Activated CD8-positive, alpha-beta T cell treated with anti-CD3 and anti-CD28 coated beads for 36 hours (primary cell): ENCODE results near the gene ATP2A1. TPM values are rescaled to one million over a fixed set of nuclear protein-coding genes. Genes with fewer than 3 reads are reported as not detected.

Source experiments
- ATAC-seq: fragments of 200-7000 bp; cut with Tn5 transposase; one replicate; pipeline ENCODE4 v1.10.0; 2021; ENCODE audit warnings: mild to moderate bottlenecking, moderate library complexity
- CTCF ChIA-PET: fragments of 350-600 bp; sonication (Branson Sonifier 250); formaldehyde crosslinking; loops from one replicate; lab custom pipeline; 2021; ENCODE audit warnings: antibody characterized with exemption; lab: Charles Lee
- POLR2A ChIA-PET: fragments of 350-600 bp; sonication (Branson Sonifier 250); formaldehyde crosslinking; loops from one replicate; lab custom pipeline; 2021; ENCODE audit warnings: antibody characterized with exemption; lab: Charles Lee
- DNase-seq: peaks from one replicate; pipeline ENCODE4 v3.0.0-alpha.2; 2020
- H3K27ac Mint-ChIP-seq: one replicate; pipeline ENCODE4 v1.8.0; 2021; ENCODE audit warnings: mild to moderate bottlenecking, mixed read lengths
- H3K27me3 Mint-ChIP-seq: one replicate; pipeline ENCODE4 v1.8.0; 2021; ENCODE audit warnings: mixed read lengths
- H3K36me3 Mint-ChIP-seq: one replicate; pipeline ENCODE4 v1.8.0; 2021; ENCODE audit warnings: low read depth, mixed read lengths
- H3K4me1 Mint-ChIP-seq: one replicate; pipeline ENCODE4 v1.8.0; 2021; ENCODE audit warnings: low read depth, mixed read lengths
- H3K4me3 Mint-ChIP-seq: one replicate; pipeline ENCODE4 v1.8.0; 2021; ENCODE audit warnings: mild to moderate bottlenecking, moderate library complexity, mixed read lengths
- H3K9me3 Mint-ChIP-seq: one replicate; pipeline ENCODE4 v1.8.0; 2021; ENCODE audit warnings: mixed read lengths
- intact Hi-C: fragments of 100-400 bp; cut with micrococcal nuclease; formaldehyde crosslinking; loops from one replicate; pipeline ENCODE4 v1.10.0; 2022
- total RNA-seq, 2 experiments: library from RNA; stranded (reverse); gene quantifications; one replicate each; pipeline ENCODE4 v1.2.3, GENCODE V29; 2021
- TF ChIP-seq, protein P1 (sequence below): fragments of 200-600 bp; IDR thresholded peaks from one replicate; pipeline ENCODE4 v1.8.0; 2022; ENCODE audit warnings: antibody characterized with exemption, mild to moderate bottlenecking

Gene ATP2A1
- total RNA-seq, 2 experiments from 2014 or later, result 2.1 to 2.5 TPM

DNA sequence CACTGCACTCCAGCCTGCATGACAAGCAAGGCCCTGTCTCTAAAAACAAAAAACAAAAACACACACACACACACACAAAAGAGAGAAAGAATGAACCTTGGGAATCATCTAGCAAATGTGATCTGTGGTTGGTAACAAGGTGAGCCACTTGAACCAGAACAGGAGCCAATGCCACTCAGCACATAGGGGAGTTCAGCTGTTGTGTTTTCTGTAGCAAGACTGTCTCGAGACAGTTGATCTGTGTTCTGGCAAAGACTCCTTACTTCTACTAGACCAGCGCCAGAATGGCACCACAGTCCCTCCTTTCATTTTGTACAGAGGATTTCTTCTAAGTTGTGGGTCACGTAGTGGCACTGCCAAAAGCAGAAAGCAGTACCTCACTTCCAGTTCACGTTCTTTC lies 20.7 kb downstream of the ATP2A1 start:
- ATAC-seq, result no peak
- no peak overlapping the region for H3K27ac Mint-ChIP-seq
- no peaks in the 10 kb centered on the region for H3K9me3 Mint-ChIP-seq
- TF ChIP-seq, protein P1, sequence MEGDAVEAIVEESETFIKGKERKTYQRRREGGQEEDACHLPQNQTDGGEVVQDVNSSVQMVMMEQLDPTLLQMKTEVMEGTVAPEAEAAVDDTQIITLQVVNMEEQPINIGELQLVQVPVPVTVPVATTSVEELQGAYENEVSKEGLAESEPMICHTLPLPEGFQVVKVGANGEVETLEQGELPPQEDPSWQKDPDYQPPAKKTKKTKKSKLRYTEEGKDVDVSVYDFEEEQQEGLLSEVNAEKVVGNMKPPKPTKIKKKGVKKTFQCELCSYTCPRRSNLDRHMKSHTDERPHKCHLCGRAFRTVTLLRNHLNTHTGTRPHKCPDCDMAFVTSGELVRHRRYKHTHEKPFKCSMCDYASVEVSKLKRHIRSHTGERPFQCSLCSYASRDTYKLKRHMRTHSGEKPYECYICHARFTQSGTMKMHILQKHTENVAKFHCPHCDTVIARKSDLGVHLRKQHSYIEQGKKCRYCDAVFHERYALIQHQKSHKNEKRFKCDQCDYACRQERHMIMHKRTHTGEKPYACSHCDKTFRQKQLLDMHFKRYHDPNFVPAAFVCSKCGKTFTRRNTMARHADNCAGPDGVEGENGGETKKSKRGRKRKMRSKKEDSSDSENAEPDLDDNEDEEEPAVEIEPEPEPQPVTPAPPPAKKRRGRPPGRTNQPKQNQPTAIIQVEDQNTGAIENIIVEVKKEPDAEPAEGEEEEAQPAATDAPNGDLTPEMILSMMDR, result no peak
- ChIA-PET CTCF (no interaction called here), POLR2A (no interaction called here)
- DNase-seq, result no peak
- H3K4me1 Mint-ChIP-seq, result peaks cover 4% of the 10 kb centered on the region
- no peak overlapping the region for H3K4me3 Mint-ChIP-seq
- intact Hi-C loops, result no loop called here
- H3K27me3 Mint-ChIP-seq, result no peaks in the 10 kb centered on the region
- no peaks in the 10 kb centered on the region for H3K36me3 Mint-ChIP-seq

DNA sequence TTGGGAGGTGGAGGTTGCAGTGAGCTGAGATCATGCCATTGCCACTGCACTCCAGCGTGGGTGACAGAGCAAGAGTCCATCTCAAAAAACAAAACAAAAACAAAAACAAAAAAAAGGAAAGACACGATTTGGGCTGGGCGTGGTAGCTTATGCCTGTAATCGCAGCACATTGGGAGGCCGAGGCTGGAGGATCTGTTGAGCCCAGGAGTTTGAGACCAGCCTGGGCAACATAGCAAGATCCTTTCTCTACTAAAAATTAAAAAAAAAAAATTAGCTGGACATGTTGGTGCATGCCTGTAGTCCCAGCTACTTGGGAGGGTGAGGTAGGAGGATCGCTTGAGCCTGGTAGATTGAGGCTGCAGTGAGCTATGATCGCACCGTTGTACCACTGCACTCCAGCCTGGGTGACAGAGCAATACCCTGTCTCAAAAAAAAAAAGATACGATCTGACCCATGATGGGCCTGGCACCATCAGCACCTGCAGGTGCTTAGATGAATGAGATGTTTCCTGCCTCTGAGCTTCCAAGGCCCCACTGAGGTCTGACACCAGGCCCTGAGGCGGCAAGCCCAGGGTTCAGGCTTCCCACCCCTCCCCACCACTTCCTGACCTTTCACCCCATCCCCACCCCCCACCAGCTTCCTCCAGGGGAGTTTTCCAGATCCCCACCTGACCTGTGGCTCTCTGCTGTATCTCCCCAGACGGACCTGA lies 21.7 kb downstream of the ATP2A1 start:
- DNase-seq (no peak), ATAC-seq (peak; percentile 17)
- no peak overlapping the region for H3K4me3 Mint-ChIP-seq
- no peaks in the 10 kb centered on the region for H3K36me3 Mint-ChIP-seq
- CTCF ChIA-PET, result interaction anchor here (0.9 to 1.2 kb wide), 3 partner anchors 18 to 27 kb away, joined by 3 read pairs; no protein-coding TSS in a partner anchor
- no peaks in the 10 kb centered on the region for H3K27me3 Mint-ChIP-seq
- intact Hi-C loops, result no loop called here
- TF ChIP-seq, protein P1, result no peak
- POLR2A ChIA-PET, result interaction anchor here (1.0 kb wide), 1 partner anchor 20 kb away, joined by 5 read pairs; no protein-coding TSS in a partner anchor
- no peak overlapping the region for H3K27ac Mint-ChIP-seq
- H3K4me1 Mint-ChIP-seq, result peaks cover 4% of the 10 kb centered on the region
- H3K9me3 Mint-ChIP-seq, result no peaks in the 10 kb centered on the region

- Mint-ChIP-seq H3K4me1 (peaks cover 4% of the 10 kb centered on the region), H3K27ac (no peak overlapping the region), H3K27me3 (no peaks in the 10 kb centered on the region), H3K4me3 (no peak overlapping the region), H3K9me3 (no peaks in the 10 kb centered on the region), H3K36me3 (no peaks in the 10 kb centered on the region)
- ATAC-seq (no peak), DNase-seq (no peak)
- CTCF ChIA-PET, result interaction anchor here (1.0 to 1.2 kb wide), 2 partner anchors 18 to 19 kb away, joined by 3 read pairs; no protein-coding TSS in a partner anchor
- POLR2A ChIA-PET, result interaction anchor here (0.8 to 1.0 kb wide), 2 partner anchors 20 to 36 kb away, joined by 4 to 5 read pairs; no protein-coding TSS in a partner anchor
- TF ChIP-seq, protein P1, result no peak
- intact Hi-C loops, result no loop called here
Measured at GRCh38 chr16:28900601-28901000, 22.3 kb downstream of the ATP2A1 start.

DNA sequence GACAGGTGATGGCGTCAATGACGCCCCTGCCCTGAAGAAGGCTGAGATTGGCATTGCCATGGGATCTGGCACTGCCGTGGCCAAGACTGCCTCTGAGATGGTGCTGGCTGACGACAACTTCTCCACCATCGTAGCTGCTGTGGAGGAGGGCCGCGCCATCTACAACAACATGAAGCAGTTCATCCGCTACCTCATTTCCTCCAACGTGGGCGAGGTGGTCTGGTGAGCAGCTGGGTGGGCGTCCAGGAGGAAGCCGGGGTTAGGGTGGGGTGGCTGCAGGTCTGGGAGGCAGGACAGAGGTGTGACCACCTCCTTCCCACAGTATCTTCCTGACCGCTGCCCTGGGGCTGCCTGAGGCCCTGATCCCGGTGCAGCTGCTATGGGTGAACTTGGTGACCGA lies 23.6 kb downstream of the ATP2A1 start:
- H3K9me3 Mint-ChIP-seq, result no peaks in the 10 kb centered on the region
- H3K36me3 Mint-ChIP-seq, result no peaks in the 10 kb centered on the region
- peak; percentile 33 for DNase-seq
- ChIA-PET CTCF (interaction anchor here (1.0 kb wide), 1 partner anchor 43 kb away, joined by 3 read pairs; no protein-coding TSS in a partner anchor), POLR2A (interaction anchor here (1.2 kb wide), 1 partner anchor 22 kb away, joined by 3 read pairs; no protein-coding TSS in a partner anchor)
- no peaks in the 10 kb centered on the region for H3K27me3 Mint-ChIP-seq
- no peak overlapping the region for H3K4me3 Mint-ChIP-seq
- intact Hi-C loops, result no loop called here
- peaks cover 4% of the 10 kb centered on the region for H3K4me1 Mint-ChIP-seq
- no peak overlapping the region for H3K27ac Mint-ChIP-seq
- TF ChIP-seq, protein P1, result no peak
- no peak for ATAC-seq

GRCh38 chr16:28902909-28903308 lies 24.6 kb downstream of the ATP2A1 start:
- Mint-ChIP-seq H3K4me3 (no peak overlapping the region), H3K9me3 (no peaks in the 10 kb centered on the region), H3K4me1 (peaks cover 4% of the 10 kb centered on the region), H3K36me3 (no peaks in the 10 kb centered on the region), H3K27ac (no peak overlapping the region), H3K27me3 (no peaks in the 10 kb centered on the region)
- ChIA-PET POLR2A (interaction anchor here (1.0 to 1.2 kb wide), 3 partner anchors 23 to 56 kb away, joined by 3 to 4 read pairs (median 3); no protein-coding TSS in a partner anchor), CTCF (no interaction called here)
- intact Hi-C loops, result no loop called here
- DNase-seq (no peak), ATAC-seq (peak; percentile 20)
- TF ChIP-seq, protein P1, result no peak
